AG04449 (cell line): Measurements from ENCODE around the gene POLR1B.
A peak's percentile ranks its signal among the peaks of the same experiment; 100 is the strongest.

Experiments
- CTCF ChIA-PET: fragments of 350-600 bp; formaldehyde crosslinking; extraction: SDS; loops from one replicate; lab custom pipeline; 2021; ENCODE audit warnings: antibody characterized with exemption; lab: Yijun Ruan, JAX
- POLR2A ChIA-PET: fragments of 400-600, 350-600 bp; formaldehyde crosslinking; extraction: SDS; loops from one replicate; lab custom pipeline; 2020; ENCODE audit warnings: antibody characterized with exemption, inconsistent platforms; lab: Yijun Ruan, JAX
- DNase-seq: peaks from one replicate; pipeline ENCODE4 v3.0.0-alpha.2; 2010; ENCODE audit warnings: low read depth, low spot score
- H3K4me3 ChIP-seq: 2 replicates; pipeline ENCODE4 v1.5.1; 2011; ENCODE audit warnings: low read depth, mild to moderate bottlenecking, control low read depth, low read length
- CTCF ChIP-seq: IDR thresholded peaks from one replicate; pipeline ENCODE4 v1.5.1; 2011; ENCODE audit warnings: mild to moderate bottlenecking, moderate library complexity, low read length, control low read depth, inconsistent platforms; ENCODE audit not compliant: insufficient read depth; ENCODE audit errors: missing control alignments

The POLR1B gene

GRCh38 chr2:112585400-112585799, 43.1 kb downstream of the POLR1B start:
- DNase-seq, result no peak

GRCh38 chr2:112585873-112586464, 43.7 kb downstream of the POLR1B start:
- ChIA-PET CTCF (interaction anchor here (1.5 to 8.1 kb wide), 4 partner anchors 8 to 142 kb away, joined by 4 to 116 read pairs (median 56); no protein-coding TSS in a partner anchor), POLR2A (no interaction called here)
- TF ChIP-seq CTCF, result no peak
- no peak overlapping the region for H3K4me3 ChIP-seq
- no peak for DNase-seq

More at GRCh38 chr2:112585400-112585799, 43.1 kb downstream of the POLR1B start:
- TF ChIP-seq CTCF, result no peak
- ChIA-PET CTCF (interaction anchor here (0.9 to 8.1 kb wide), 10 partner anchors 9 to 356 kb away, joined by 3 to 116 read pairs (median 4); no protein-coding TSS in a partner anchor), POLR2A (interaction anchor here (0.9 kb wide), 1 partner anchor 142 kb away, joined by 3 read pairs; no protein-coding TSS in a partner anchor)
- H3K4me3 ChIP-seq, result peak overlapping the region; percentile 89

- H3K4me3 ChIP-seq, result no peak overlapping the region
- CTCF ChIA-PET, result interaction anchor here (7.4 to 8.1 kb wide), 2 partner anchors 14 to 139 kb away, joined by 101 to 116 read pairs; no protein-coding TSS in a partner anchor
- DNase-seq, result no peak
- POLR2A ChIA-PET, result no interaction called here
- TF ChIP-seq CTCF, result no peak
Measured at GRCh38 chr2:112588611-112589045, 46.4 kb downstream of the POLR1B start.

GRCh38 chr2:112591413-112591812, 49.1 kb downstream of the POLR1B start:
- POLR2A ChIA-PET, result no interaction called here
- TF ChIP-seq CTCF, result no peak
- H3K4me3 ChIP-seq, result no peak overlapping the region
- CTCF ChIA-PET, result interaction anchor here (0.8 to 18.8 kb wide), 4 partner anchors 9 to 136 kb away, joined by 3 to 410 read pairs (median 12); partner anchors contain the start of genes NT5DC4 and SLC20A1
- no peak for DNase-seq

- ChIA-PET POLR2A (no interaction called here), CTCF (interaction anchor here (1.2 to 18.8 kb wide), 3 partner anchors 9 to 133 kb away, joined by 3 to 410 read pairs (median 10); partner anchors contain the start of genes CHCHD5 and NT5DC4)
- DNase-seq, result no peak
- TF ChIP-seq CTCF, result no peak
- no peak overlapping the region for H3K4me3 ChIP-seq
Measured at GRCh38 chr2:112593736-112594135, 51.5 kb downstream of the POLR1B start.

GRCh38 chr2:112597537-112598322, 55.5 kb downstream of the POLR1B start:
- no peak for DNase-seq
- no peak for TF ChIP-seq CTCF
- CTCF ChIA-PET, result interaction anchor here (0.9 to 18.8 kb wide), 8 partner anchors 12 to 344 kb away, joined by 3 to 410 read pairs (median 14); partner anchors contain the start of genes CHCHD5 and NT5DC4

More at GRCh38 chr2:112597537-112598322, 55.5 kb downstream of the POLR1B start:
- H3K4me3 ChIP-seq, result no peak overlapping the region
- POLR2A ChIA-PET, result no interaction called here
